Stimulated activated CD8-positive, alpha-beta memory T cell treated with anti-CD3 and anti-CD28 coated beads, Interleukin-4, amount 100 ng/mL, for 24 hours (primary cell): ENCODE measurements around the gene LHFPL6.

ENCODE experiments used
- DNase-seq: peaks from one replicate; pipeline ENCODE4 v3.0.0-alpha.2; 2020; ENCODE audit warnings: low read depth

The LHFPL6 gene

GRCh38 chr13:39590466-39591036 is 12.4 kb downstream of the LHFPL6 start:
- no peak for DNase-seq

GRCh38 chr13:39588384-39588783 is 14.6 kb downstream of the LHFPL6 start:
- no peak for DNase-seq

- DNase-seq: no peak
Observed at GRCh38 chr13:39587939-39588338, 15.1 kb downstream of the LHFPL6 start.

GRCh38 chr13:39586958-39587605 is 15.9 kb downstream of the LHFPL6 start:
- no peak for DNase-seq

GRCh38 chr13:39586151-39586550 is 16.8 kb downstream of the LHFPL6 start:
- no peak for DNase-seq

GRCh38 chr13:39585219-39585618 is 17.8 kb downstream of the LHFPL6 start:
- no peak for DNase-seq

GRCh38 chr13:39580881-39581575 is 22.0 kb downstream of the LHFPL6 start:
- DNase-seq: no peak

- no peak for DNase-seq
Observed at GRCh38 chr13:39578821-39579291, 24.1 kb downstream of the LHFPL6 start.

GRCh38 chr13:39577838-39578491 is 25.0 kb downstream of the LHFPL6 start:
- DNase-seq: no peak

- no peak for DNase-seq
Observed at GRCh38 chr13:39577203-39577602, 25.8 kb downstream of the LHFPL6 start.

- no peak for DNase-seq
Observed at GRCh38 chr13:39575641-39576238, 27.3 kb downstream of the LHFPL6 start.

GRCh38 chr13:39571502-39572092 is 31.4 kb downstream of the LHFPL6 start:
- no peak for DNase-seq

- no peak for DNase-seq
Observed at GRCh38 chr13:39567569-39567968, 35.4 kb downstream of the LHFPL6 start.

- no peak for DNase-seq
Observed at GRCh38 chr13:39566216-39566869, 36.6 kb downstream of the LHFPL6 start.

GRCh38 chr13:39565036-39565949 is 37.7 kb downstream of the LHFPL6 start:
- no peak for DNase-seq

GRCh38 chr13:39563470-39563735 is 39.6 kb downstream of the LHFPL6 start:
- no peak for DNase-seq

GRCh38 chr13:39561971-39562370 is 41.0 kb downstream of the LHFPL6 start:
- no peak for DNase-seq

- DNase-seq: no peak
Observed at GRCh38 chr13:39559847-39560246, 43.1 kb downstream of the LHFPL6 start.

- DNase-seq: no peak
Observed at GRCh38 chr13:39557285-39557955, 45.6 kb downstream of the LHFPL6 start.

GRCh38 chr13:39556866-39557265 is 46.1 kb downstream of the LHFPL6 start:
- DNase-seq: no peak
